Neuronal stem cell (in vitro differentiated cells): ENCODE results near the gene HES7.
"Not testable (repeated sequence)": the region's sequence is repeated elsewhere in the genome, so short reads cannot be mapped to it uniquely, and the experiment has no call there.

ENCODE experiments used
- DNase-seq: peaks from one replicate; pipeline ENCODE4 v3.0.0-alpha.2; 2013; ENCODE audit warnings: low spot score
- H2AFZ ChIP-seq: one replicate; pipeline ENCODE4 v1.6.1; 2013; ENCODE audit warnings: mild to moderate bottlenecking, low read length, inconsistent platforms
- H2AK5ac ChIP-seq: 2 replicates; pipeline ENCODE4 v1.6.1; 2013; ENCODE audit warnings: low read depth, mild to moderate bottlenecking, inconsistent platforms, low read length, moderate library complexity, mixed read lengths
- H2BK120ac ChIP-seq: 2 replicates; pipeline ENCODE4 v1.6.1; 2013; ENCODE audit warnings: low read depth, mild to moderate bottlenecking, inconsistent platforms, low read length, moderate library complexity, mixed read lengths
- H2BK12ac ChIP-seq: one replicate; pipeline ENCODE4 v1.6.1; 2013; ENCODE audit warnings: low read length, inconsistent platforms
- H2BK15ac ChIP-seq: 2 replicates; pipeline ENCODE4 v1.6.1; 2013; ENCODE audit warnings: mild to moderate bottlenecking, low read length, inconsistent platforms, mixed read lengths
- H2BK5ac ChIP-seq: one replicate; pipeline ENCODE4 v1.6.1; 2013; ENCODE audit warnings: inconsistent platforms, mild to moderate bottlenecking, low read length, moderate library complexity
- H3K14ac ChIP-seq: one replicate; pipeline ENCODE4 v1.6.1; 2013; ENCODE audit warnings: low read length, inconsistent platforms
- H3K18ac ChIP-seq: 2 replicates; pipeline ENCODE4 v1.6.1; 2013; ENCODE audit warnings: low read length, inconsistent platforms
- H3K23ac ChIP-seq: 2 replicates; pipeline ENCODE4 v1.6.1; 2013; ENCODE audit warnings: low read depth, mild to moderate bottlenecking, mixed read lengths, low read length, inconsistent platforms; ENCODE audit not compliant: poor library complexity
- H3K27ac ChIP-seq: replicated peaks from 3 replicates; pipeline ENCODE4 v1.5.1; 2013; ENCODE audit warnings: low read length, inconsistent platforms
- H3K27me3 ChIP-seq, 3 experiments: 2 replicates each; pipeline ENCODE4 v1.6.1; 2013; ENCODE audit warnings: low read length in 3 of 3, mild to moderate bottlenecking in 2 of 3, inconsistent platforms in 1 of 3, low read depth in 1 of 3, mixed read lengths in 1 of 3, moderate library complexity in 1 of 3; ENCODE audit not compliant: control insufficient read depth in 3 of 3, insufficient read depth in 3 of 3
- H3K36me3 ChIP-seq, 2 donors: replicated peaks in 1 of 2; 2 replicates each; pipeline ENCODE4 v1.6.1; 2013; ENCODE audit warnings: low read length in 2 of 2; ENCODE audit not compliant: control insufficient read depth in 2 of 2, insufficient read depth in 2 of 2
- H3K4ac ChIP-seq: 2 replicates; pipeline ENCODE4 v1.6.1; 2013; ENCODE audit warnings: inconsistent platforms, mild to moderate bottlenecking, low read length, moderate library complexity
- H3K4me1 ChIP-seq, 2 donors: 1 replicate in 1 of 2; 2 replicates in 1 of 2; pipeline ENCODE4 v1.6.1; 2013; ENCODE audit warnings: low read length in 2 of 2, low read depth in 1 of 2; ENCODE audit not compliant: control insufficient read depth in 2 of 2, insufficient read depth in 1 of 2
- H3K4me2 ChIP-seq: one replicate; pipeline ENCODE4 v1.6.1; 2013; ENCODE audit warnings: mild to moderate bottlenecking, low read length, inconsistent platforms; ENCODE audit not compliant: insufficient read depth, poor library complexity, severe bottlenecking
- H3K4me3 ChIP-seq, 2 donors: 2 replicates each; pipeline ENCODE4 v1.5.1; 2013; ENCODE audit warnings: low read length in 2 of 2, mild to moderate bottlenecking in 2 of 2, inconsistent platforms in 1 of 2, moderate library complexity in 1 of 2
- H3K79me1 ChIP-seq: one replicate; pipeline ENCODE4 v1.6.1; 2013; ENCODE audit warnings: low read depth, mild to moderate bottlenecking, inconsistent platforms, low read length, moderate library complexity
- H3K9ac ChIP-seq: one replicate; pipeline ENCODE4 v1.6.1; 2013; ENCODE audit warnings: mild to moderate bottlenecking, low read depth, low read length, inconsistent platforms; ENCODE audit not compliant: poor library complexity
- H3K9me3 ChIP-seq, 2 donors: replicated peaks in 1 of 2; 2 replicates each; pipeline versions ENCODE3 to v1.6.1; 2013; ENCODE audit warnings: low read length in 2 of 2, mild to moderate bottlenecking in 2 of 2, inconsistent platforms in 1 of 2, low read depth in 1 of 2, mixed read lengths in 1 of 2, moderate library complexity in 1 of 2; ENCODE audit not compliant: control insufficient read depth in 2 of 2, insufficient read depth in 1 of 2
- H4K8ac ChIP-seq: one replicate; pipeline ENCODE4 v1.6.1; 2013; ENCODE audit warnings: low read depth, mild to moderate bottlenecking, inconsistent platforms, low read length, moderate library complexity
- H4K91ac ChIP-seq: one replicate; pipeline ENCODE4 v1.6.1; 2013; ENCODE audit warnings: low read length, low read depth, mild to moderate bottlenecking, inconsistent platforms; ENCODE audit not compliant: poor library complexity
- WGBS, 2 donors: extraction: QIAGEN DNeasy Blood & Tissue Kit; methylation state at CpG; one replicate each; pipeline ENCODE4 v1.1.7; 2013; ENCODE audit warnings: missing lambda C conversion rate in 2 of 2, mixed read lengths in 1 of 2; ENCODE audit not compliant: insufficient read length in 2 of 2, insufficient replicate concordance in 1 of 2; ENCODE audit errors: extremely low coverage in 2 of 2; 5-methylcytosine and 5-hydroxymethylcytosine counted together

The HES7 gene

GRCh38 chr17:8080208-8080798 is 43.6 kb downstream of the HES7 start:
- H3K9ac ChIP-seq, result no peak overlapping the region
- H3K4ac ChIP-seq, result no peak overlapping the region
- DNase-seq, result no peak
- no peak overlapping the region for H2BK15ac ChIP-seq
- H3K18ac ChIP-seq, result peak overlapping the region; percentile 73
- H3K4me3 ChIP-seq, result peak overlapping the region; percentile 37 to 61
- H2BK12ac ChIP-seq, result no peak overlapping the region
- no CpG with 5 or more reads among the region's 25 CpGs for WGBS, 2 donors
- no peak overlapping the region for H2BK120ac ChIP-seq
- peak overlapping the region; percentile 83 for H3K4me2 ChIP-seq
- H3K36me3 ChIP-seq, result no peaks in the 10 kb centered on the region
- H3K14ac ChIP-seq, result no peak overlapping the region
- H2AFZ ChIP-seq, result peak overlapping the region; percentile 89
- no peaks in the 10 kb centered on the region for H3K4me1 ChIP-seq
- no peak overlapping the region for H2AK5ac ChIP-seq
- peaks cover 3% of the 10 kb centered on the region for H3K79me1 ChIP-seq
- no peaks in the 10 kb centered on the region for H3K9me3 ChIP-seq
- H2BK5ac ChIP-seq, result peak overlapping the region; percentile 61
- H3K27me3 ChIP-seq, result peaks cover 4 to 81% (median 43%) of the 10 kb centered on the region in 3 experiments
- H3K27ac ChIP-seq, result no peak overlapping the region
- no peak overlapping the region for H4K91ac ChIP-seq
- H4K8ac ChIP-seq, result no peak overlapping the region
- H3K23ac ChIP-seq, result no peak overlapping the region

GRCh38 chr17:8079291-8080207 is 44.4 kb downstream of the HES7 start:
- Histone ChIP-seq H3K14ac (peak overlapping the region; percentile 84), H2AFZ (peak overlapping the region; percentile 89), H2AK5ac (peak overlapping the region; percentile 59), H3K4me2 (peak overlapping the region; percentile 83), H2BK15ac (peak overlapping the region; percentile 91), H3K4ac (no peak overlapping the region), H3K27ac (no peak overlapping the region), H3K9me3 (no peaks in the 10 kb centered on the region), H3K23ac (peak overlapping the region; percentile 90), H3K4me3 (peak overlapping the region; percentile 37 to 85), H4K8ac (peak overlapping the region; percentile 78), H3K27me3 (peaks cover 6 to 84% (median 50%) of the 10 kb centered on the region in 3 experiments), H2BK5ac (peak overlapping the region; percentile 61), H3K36me3 (no peaks in the 10 kb centered on the region), H3K4me1 (no peaks in the 10 kb centered on the region), H3K79me1 (peaks cover 3% of the 10 kb centered on the region), H3K18ac (peak overlapping the region; percentile 90), H2BK12ac (peak overlapping the region; percentile 75), H2BK120ac (no peak overlapping the region), H4K91ac (no peak overlapping the region), H3K9ac (peak overlapping the region; percentile 95)
- WGBS, 2 donors, result no CpG with 5 or more reads among the region's 87 CpGs
- DNase-seq, result peak; percentile 80

- H3K4me3 ChIP-seq, H4K8ac ChIP-seq, H2AK5ac ChIP-seq, H3K4me1 ChIP-seq, H3K9ac ChIP-seq, H4K91ac ChIP-seq, H2BK12ac ChIP-seq, H3K36me3 ChIP-seq, H3K9me3 ChIP-seq, H3K4me2 ChIP-seq, H2BK5ac ChIP-seq, H3K14ac ChIP-seq, H3K27ac ChIP-seq, H3K79me1 ChIP-seq, DNase-seq, H2BK15ac ChIP-seq, H3K23ac ChIP-seq, H3K4ac ChIP-seq, H2AFZ ChIP-seq, H2BK120ac ChIP-seq, H3K18ac ChIP-seq: not testable (repeated sequence)
- WGBS, 2 donors, result no CpG with 5 or more reads among the region's 5 CpGs
- H3K27me3 ChIP-seq, result peaks cover 12 to 91% (median 64%) of the 10 kb centered on the region in 3 experiments
Observed at GRCh38 chr17:8077939-8078338, 46.0 kb downstream of the HES7 start.
